Astrocyte of the spinal cord (primary cell): ENCODE measurements around the gene KYAT1.
A peak's percentile ranks its signal among the peaks of the same experiment; 100 is the strongest.

Source experiments
- DNase-seq: peaks from one replicate; pipeline ENCODE4 v3.0.0; 2011; ENCODE audit warnings: low read depth, low spot score
- H3K4me3 ChIP-seq: 2 replicates; pipeline ENCODE4 v1.5.1; 2011; ENCODE audit warnings: low read depth, mild to moderate bottlenecking, low read length, moderate library complexity
- in situ Hi-C: cut with HindIII; loops from 2 replicates; pipeline ENCODE4 v1.10.0; 2017; ENCODE audit warnings: low sequenced_read_pairs
- TF ChIP-seq, protein P1 (sequence below): IDR thresholded peaks from 2 replicates; pipeline ENCODE4 v1.5.1; 2012; ENCODE audit warnings: low read depth, mild to moderate bottlenecking, low read length, inconsistent platforms

Gene KYAT1

DNA sequence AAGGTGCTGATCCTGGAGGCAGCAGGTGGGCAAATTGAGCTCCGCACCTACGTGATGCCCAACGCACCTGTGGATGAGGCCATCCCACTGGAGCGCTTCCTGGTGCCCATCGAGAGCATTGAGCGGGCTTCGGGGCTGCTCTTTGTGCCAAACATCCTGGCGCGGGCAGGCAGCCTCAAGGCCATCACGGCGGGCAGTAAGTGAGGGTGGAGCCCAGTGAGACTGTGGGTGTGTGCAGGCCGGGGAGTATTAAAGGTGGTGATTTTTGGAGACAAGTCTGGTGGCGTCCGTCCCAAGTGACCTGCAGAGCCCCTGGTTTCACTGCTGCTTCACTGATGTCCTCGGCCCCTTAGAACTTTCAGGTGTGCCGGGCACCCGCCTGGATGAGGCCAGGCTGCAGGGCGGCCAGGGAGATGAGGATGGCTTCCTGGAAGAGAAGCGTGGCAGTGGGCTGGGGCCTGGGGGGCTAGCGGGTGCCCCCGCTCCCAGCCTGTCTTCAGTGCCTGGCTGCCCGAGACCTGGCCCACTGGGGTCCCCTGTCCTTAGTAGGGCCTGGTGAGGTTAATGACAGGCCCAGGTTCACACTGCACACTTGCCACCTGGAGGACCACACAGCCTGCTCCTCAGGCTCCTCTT is 59.2 kb downstream of the KYAT1 start:
- TF ChIP-seq, protein P1, sequence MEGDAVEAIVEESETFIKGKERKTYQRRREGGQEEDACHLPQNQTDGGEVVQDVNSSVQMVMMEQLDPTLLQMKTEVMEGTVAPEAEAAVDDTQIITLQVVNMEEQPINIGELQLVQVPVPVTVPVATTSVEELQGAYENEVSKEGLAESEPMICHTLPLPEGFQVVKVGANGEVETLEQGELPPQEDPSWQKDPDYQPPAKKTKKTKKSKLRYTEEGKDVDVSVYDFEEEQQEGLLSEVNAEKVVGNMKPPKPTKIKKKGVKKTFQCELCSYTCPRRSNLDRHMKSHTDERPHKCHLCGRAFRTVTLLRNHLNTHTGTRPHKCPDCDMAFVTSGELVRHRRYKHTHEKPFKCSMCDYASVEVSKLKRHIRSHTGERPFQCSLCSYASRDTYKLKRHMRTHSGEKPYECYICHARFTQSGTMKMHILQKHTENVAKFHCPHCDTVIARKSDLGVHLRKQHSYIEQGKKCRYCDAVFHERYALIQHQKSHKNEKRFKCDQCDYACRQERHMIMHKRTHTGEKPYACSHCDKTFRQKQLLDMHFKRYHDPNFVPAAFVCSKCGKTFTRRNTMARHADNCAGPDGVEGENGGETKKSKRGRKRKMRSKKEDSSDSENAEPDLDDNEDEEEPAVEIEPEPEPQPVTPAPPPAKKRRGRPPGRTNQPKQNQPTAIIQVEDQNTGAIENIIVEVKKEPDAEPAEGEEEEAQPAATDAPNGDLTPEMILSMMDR = no peak
- in situ Hi-C loops = no loop called here
- no peak for DNase-seq
- no peak overlapping the region for H3K4me3 ChIP-seq

DNA sequence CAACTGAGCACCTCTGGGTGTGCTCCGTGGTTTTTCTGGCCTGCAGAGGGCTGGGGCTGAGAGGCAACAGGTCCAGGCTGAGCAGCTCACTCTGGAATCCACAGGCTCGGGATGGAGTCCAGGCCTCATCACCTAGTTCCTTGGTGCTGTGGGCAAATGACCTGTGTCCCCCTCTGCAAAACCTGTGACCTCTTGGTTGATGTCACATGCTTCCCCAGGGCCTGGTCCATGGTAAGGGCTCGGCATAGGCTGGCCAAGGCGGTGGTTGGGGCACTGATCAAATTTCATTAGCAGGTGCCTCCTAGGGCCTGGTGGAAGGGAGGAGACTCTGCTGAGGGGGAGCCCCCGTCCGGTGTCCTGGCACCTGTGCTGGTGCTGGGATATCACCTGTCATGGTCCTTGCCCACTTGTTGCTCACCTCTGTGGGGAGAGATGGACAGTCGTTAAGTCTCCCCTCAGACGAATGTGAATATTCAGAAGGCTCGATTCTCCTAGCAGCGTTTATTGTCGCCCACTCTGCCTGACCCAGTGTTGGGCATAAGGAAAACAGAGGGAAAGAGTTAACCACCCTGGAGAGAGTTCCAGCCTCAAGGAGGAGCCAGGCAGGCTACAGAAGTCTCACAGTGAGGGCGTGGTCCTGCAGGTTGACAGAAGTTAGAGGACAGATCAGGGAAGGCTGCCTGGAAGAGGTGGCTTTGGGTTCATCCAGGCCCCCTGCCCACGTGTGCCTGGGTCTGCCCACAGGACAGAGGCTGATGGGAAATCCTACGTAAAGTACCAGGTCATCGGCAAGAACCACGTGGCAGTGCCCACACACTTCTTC is 60.0 kb downstream of the KYAT1 start:
- TF ChIP-seq, protein P1 = no peak
- in situ Hi-C loops = no loop called here
- H3K4me3 ChIP-seq = no peak overlapping the region
- no peak for DNase-seq

DNA sequence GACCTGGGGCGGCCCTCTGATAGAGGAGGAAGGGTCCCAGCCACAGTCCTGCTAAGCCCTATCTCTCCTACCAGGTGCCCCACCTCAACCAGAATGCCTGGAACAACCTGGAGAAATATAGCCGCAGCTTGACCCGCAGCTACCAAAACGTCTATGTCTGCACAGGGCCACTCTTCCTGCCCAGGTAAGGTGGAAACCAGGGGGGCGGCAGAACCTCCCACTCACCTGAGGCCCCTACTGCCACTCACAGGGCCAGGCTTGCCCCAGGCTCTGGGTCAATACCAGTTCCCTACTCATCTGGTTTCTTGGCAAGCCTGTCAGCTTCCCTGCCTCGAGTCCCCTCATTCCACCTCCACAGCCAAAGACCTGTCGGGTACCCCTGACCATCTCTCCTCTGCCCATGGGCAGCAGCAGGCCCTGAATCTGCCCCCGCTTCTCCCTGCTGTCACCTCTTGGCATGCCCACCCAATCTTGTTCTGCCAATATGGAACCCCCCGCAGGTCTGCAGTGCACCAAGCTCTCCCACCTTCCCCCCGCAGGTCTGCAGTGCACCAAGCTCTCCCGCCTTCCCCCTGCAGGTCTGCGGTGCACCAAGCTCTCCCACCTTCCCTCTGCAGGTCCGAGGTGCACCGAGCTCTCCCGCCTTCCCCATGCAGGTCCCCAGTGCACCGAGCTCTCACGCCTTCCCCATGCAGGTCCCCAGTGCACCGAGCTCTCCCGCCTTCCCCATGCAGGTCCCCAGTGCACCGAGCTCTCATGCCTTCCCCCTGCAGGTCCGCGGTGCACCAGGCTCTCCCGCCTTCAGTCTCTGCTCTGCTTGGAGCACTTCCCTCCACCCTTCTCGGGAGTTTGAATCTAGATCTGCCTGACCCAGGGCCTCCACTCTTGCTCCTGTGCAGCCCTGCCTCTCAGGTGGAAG is 60.8 kb downstream of the KYAT1 start:
- H3K4me3 ChIP-seq = no peak overlapping the region
- DNase-seq = no peak
- TF ChIP-seq, protein P1 = no peak
- in situ Hi-C loops = no loop called here

DNA sequence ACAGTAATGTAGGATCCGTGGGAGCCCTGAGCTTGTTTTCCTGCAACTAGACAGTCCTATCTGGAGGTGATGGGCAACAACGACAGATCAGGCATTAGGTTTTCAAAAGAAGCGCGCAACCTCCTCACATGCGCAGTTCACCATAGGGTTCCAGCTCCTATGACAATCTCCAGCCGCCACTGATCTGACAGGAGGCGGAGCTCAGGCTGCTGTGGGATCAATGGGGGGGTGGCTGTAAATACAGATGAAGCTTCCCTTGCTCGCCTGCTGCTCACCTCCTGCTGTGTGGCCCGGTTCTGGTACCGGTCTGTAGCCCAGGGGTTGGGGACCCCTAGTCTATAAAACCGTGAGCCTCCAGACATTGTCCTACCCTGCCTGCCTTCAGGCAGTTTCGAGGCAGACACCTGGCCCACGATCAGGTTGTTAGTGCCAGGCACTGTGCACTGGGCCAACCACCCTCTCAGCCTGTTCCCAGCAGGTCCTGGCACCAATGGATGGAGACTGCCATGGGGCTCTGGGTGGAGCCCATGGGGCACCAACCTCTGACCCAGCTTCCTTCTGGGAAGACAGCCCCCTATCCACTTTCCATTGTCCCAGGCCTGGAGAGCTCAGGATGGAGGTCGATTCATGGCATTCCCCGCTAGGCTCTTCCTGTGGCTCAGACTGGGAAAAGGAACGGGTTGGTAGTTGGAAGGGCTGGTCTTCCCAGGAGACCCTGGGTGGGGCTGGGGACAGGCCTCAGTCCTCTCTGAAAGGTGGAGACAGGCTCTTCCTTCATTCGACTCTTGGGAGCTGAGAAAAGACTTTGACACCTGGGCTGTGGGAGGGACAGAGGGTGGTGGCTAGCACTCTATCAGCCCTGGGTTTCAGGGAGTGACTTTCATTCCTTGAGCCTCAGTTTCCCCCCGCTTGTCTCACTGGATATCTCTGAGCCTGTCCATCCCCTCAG is 61.8 kb downstream of the KYAT1 start:
- in situ Hi-C loops = no loop called here
- TF ChIP-seq, protein P1 = no peak
- no peak for DNase-seq
- H3K4me3 ChIP-seq = no peak overlapping the region

DNA sequence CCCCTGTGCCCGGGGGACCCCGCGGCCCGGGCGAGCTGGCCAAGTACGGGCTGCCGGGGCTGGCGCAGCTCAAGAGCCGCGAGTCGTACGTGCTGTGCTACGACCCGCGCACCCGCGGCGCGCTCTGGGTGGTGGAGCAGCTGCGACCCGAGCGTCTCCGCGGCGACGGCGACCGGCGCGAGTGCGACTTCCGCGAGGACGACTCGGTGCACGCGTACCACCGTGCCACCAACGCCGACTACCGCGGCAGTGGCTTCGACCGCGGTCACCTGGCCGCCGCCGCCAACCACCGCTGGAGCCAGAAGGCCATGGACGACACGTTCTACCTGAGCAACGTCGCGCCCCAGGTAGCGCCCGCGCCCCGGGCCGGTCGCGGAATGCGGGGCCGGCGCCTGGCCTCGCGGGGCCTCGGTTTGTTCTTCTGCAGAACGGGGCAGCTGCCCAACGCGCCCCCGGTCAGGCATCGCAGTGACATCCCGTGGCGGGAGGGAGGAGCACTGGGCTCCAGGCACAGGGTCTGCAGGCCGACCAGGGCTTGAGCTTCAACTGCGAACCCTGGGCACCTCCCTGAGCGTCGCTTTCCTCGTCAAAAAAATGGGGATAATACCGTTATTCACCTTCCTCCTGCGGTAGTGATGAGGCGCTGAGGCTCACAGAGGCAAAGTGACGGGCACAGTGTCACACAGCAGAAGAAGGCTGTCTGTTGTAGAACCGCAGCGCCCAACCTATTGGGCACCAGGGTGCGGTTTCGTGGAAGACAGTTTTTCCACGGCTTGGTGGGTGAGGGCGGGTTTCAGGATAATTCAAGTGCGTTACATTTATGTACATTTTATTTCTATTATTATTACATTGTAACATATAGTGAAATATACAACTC is 62.7 kb downstream of the KYAT1 start:
- no peak for DNase-seq
- in situ Hi-C loops = no loop called here
- TF ChIP-seq, protein P1 = no peak
- H3K4me3 ChIP-seq = peak overlapping the region; percentile 63
